ENCODE results near the gene LAMA2. TPM values are rescaled to one million over a fixed set of nuclear protein-coding genes. Genes with fewer than 3 reads are reported as not detected.

The LAMA2 gene
- total and polyA plus RNA-seq, 2 of the 8 experiments (the other 6 are each of a cell fraction or from before 2014, with no cell fraction given), result 1.3 to 3.8 TPM

DNA sequence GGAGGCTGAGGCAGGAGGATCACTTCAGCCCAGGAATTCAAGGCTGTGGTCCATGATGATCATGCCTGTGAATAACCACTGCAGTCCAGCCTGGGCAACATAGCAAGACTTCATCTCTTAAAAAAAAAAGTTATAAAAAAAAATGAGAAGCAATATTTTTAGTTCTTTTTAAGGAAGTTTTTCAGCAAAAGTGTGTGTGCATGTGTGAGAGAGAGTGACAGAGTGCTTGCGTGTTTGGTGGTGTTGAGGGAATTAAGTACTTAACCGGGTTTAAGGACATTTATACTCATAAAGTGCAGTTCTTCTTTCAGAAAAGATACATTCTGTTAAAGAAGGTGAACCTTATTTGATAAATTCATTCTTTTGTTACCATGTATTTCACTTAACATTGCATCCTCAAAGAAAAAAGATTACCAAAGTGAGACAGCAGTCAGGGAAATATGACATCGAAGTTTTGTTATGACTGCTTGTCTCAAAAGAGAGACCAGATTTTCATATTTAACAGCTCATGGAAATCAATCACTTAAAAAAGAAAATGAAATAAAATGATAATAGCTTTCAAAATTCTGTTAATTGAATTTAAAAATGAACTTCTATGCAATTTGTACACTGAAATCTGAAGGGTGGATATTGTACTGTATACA is 572.3 kb downstream of the LAMA2 start (continued):
- TF ChIP-seq, protein P1, sequence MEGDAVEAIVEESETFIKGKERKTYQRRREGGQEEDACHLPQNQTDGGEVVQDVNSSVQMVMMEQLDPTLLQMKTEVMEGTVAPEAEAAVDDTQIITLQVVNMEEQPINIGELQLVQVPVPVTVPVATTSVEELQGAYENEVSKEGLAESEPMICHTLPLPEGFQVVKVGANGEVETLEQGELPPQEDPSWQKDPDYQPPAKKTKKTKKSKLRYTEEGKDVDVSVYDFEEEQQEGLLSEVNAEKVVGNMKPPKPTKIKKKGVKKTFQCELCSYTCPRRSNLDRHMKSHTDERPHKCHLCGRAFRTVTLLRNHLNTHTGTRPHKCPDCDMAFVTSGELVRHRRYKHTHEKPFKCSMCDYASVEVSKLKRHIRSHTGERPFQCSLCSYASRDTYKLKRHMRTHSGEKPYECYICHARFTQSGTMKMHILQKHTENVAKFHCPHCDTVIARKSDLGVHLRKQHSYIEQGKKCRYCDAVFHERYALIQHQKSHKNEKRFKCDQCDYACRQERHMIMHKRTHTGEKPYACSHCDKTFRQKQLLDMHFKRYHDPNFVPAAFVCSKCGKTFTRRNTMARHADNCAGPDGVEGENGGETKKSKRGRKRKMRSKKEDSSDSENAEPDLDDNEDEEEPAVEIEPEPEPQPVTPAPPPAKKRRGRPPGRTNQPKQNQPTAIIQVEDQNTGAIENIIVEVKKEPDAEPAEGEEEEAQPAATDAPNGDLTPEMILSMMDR (IDR thresholded peaks at IDR 0.05; ENCODE audit: control extremely low read depth in 1 of 3, insufficient read depth in 1 of 3, low read depth in 1 of 3, low read length in 3 of 3), result no peak
- TF ChIP-seq TAF1 (IDR thresholded peaks at IDR 0.05; ENCODE audit: low read depth, low read length) (no peak), KDM4A (IDR thresholded peaks at IDR 0.05; ENCODE audit: low read depth, low read length, severe bottlenecking) (no peak), CTBP2 (IDR thresholded peaks at IDR 0.05; ENCODE audit: borderline replicate concordance, insufficient read depth, insufficient read length, low read length) (no peak), NRF1 (IDR thresholded peaks at IDR 0.05; ENCODE audit: low read depth, low read length) (no peak), POLR2AphosphoS5 (IDR thresholded peaks at IDR 0.05; ENCODE audit: low read depth, low read length) (no peak), SP2 (IDR thresholded peaks at IDR 0.05; ENCODE audit: low read length) (no peak)
